ENCODE data around the gene MORC1.

The MORC1 gene

DNA sequence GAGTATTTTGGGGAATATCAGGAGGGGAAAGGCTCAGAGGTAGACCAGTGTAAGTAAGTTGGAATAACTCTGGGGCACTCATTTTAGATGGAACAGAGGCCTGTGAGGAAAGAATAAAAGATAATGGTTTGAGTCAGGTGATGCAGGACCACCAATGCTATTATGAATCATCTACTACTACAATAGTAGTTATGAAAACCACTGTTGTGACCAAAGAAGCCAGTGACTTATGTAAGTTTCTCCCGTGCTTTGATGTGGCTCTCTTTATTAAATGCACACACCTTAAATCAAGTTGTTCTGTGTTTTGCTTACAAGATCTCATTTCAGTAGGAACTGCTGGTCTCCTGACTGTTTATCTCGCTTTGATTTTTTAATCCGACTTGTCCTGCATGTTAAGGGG, 151.2 kb downstream of the MORC1 start:
- Histone ChIP-seq H3K4me3 (ENCODE audit: low read length) (no peak overlapping the region), H3K27me3 (ENCODE audit: control insufficient read depth, insufficient read depth, low read length) (no peaks in the 10 kb centered on the region), H3K36me3 (ENCODE audit: control insufficient read depth, low read depth, low read length) (no peaks in the 10 kb centered on the region), H3K9ac (ENCODE audit: low read length) (no peak overlapping the region), H3K27ac (ENCODE audit: low read length) (no peak overlapping the region), H3K4me1 (ENCODE audit: control insufficient read depth, low read depth, low read length) (no peaks in the 10 kb centered on the region), H3K9me3 (ENCODE audit: control insufficient read depth, low read depth, low read length) (no peaks in the 10 kb centered on the region)

DNA sequence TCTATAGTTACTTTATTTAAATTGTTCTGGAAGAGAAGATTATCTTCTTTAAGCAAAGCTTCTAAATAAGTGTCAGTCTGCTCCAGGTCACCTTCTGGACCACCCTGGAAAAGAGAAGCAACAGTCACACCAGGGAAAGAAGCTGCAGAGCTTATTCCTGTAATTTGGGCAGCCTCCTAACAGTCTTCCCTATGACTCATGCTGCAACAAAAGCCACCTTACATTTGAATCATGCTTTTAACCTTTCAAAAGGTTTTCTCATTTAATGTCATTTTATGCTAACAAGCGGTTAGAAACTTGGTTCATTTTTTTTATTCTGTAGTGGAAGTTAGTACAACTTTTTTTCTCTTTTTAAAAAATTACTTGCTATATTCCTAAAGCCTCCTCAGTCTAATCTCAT, 158.9 kb downstream of the MORC1 start:
- no peak overlapping the region for H3K27ac ChIP-seq (ENCODE audit: low read length)

DNA sequence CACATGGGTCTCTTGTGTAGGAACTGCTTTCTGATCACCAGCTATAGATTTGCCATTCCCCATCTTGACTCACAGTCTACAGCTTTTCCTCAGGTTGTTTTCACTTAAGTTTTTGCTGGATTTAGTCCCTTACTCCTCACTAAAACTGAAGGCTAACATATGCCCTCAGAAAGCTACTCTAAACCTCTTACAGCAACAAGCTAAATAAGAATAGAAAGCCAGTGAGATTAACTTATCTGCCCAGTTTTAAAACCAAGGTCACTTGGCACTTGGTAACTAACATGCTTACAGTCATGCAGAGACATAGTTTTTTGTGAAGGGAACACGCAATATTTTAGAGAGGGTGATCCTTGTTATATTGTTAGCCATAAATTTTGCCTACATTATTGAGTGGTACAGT, 164.2 kb downstream of the MORC1 start, which contains the start of gene GUCA1C:
GUCA1C (minus strand) TSS at position 180 of the 400 bp plus-strand sequence; CDS start at position 63, 117 bp downstream.
- Histone ChIP-seq H3K27ac (ENCODE audit: low read length) (no peak within 1 kb of the TSS), H3K9ac (ENCODE audit: low read length) (no peak within 1 kb of the TSS), H3K27me3 (ENCODE audit: control insufficient read depth, insufficient read depth, low read length) (no peaks in the 10 kb centered on the region), H3K36me3 (ENCODE audit: control insufficient read depth, low read depth, low read length) (no peaks in the 10 kb centered on the region), H3K9me3 (ENCODE audit: control insufficient read depth, low read depth, low read length) (no peaks in the 10 kb centered on the region), H3K4me1 (ENCODE audit: control insufficient read depth, low read depth, low read length) (no peaks in the 10 kb centered on the region), H3K4me3 (ENCODE audit: low read length) (no peak within 1 kb of the TSS)

More for the DNA sequence above, 158.9 kb downstream of the MORC1 start:
- H3K27me3 ChIP-seq (ENCODE audit: control insufficient read depth, insufficient read depth, low read length) = no peaks in the 10 kb centered on the region
- no peaks in the 10 kb centered on the region for H3K36me3 ChIP-seq (ENCODE audit: control insufficient read depth, low read depth, low read length)
- H3K9me3 ChIP-seq (ENCODE audit: control insufficient read depth, low read depth, low read length) = no peaks in the 10 kb centered on the region
- H3K9ac ChIP-seq (ENCODE audit: low read length) = no peak overlapping the region
- peaks cover 4% of the 10 kb centered on the region for H3K4me1 ChIP-seq (ENCODE audit: control insufficient read depth, low read depth, low read length)
- H3K4me3 ChIP-seq (ENCODE audit: low read length) = no peak overlapping the region

DNA sequence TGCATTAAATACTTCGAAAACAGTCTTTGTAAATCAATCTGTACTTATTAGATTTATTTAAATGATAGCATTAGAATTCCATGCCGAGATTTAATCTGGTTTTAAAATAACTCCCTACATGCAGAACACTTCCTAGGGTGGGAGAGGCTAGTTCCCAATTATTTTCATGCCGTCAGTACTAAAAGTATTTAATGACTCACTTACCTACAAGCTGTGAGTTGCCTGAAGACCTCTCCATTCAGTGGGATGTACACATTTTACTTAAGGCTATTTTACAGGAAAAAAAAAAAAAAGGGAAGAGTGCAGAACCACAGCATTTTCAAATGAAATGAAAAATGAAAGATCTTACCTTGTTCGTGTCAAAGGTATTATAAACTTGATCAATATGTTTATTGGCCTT, 164.7 kb downstream of the MORC1 start:
- Histone ChIP-seq H3K9ac (ENCODE audit: low read length) (no peak overlapping the region), H3K27ac (ENCODE audit: low read length) (no peak overlapping the region), H3K4me3 (ENCODE audit: low read length) (no peak overlapping the region), H3K27me3 (ENCODE audit: control insufficient read depth, insufficient read depth, low read length) (no peaks in the 10 kb centered on the region), H3K36me3 (ENCODE audit: control insufficient read depth, low read depth, low read length) (no peaks in the 10 kb centered on the region), H3K9me3 (ENCODE audit: control insufficient read depth, low read depth, low read length) (no peaks in the 10 kb centered on the region), H3K4me1 (ENCODE audit: control insufficient read depth, low read depth, low read length) (no peaks in the 10 kb centered on the region)

DNA sequence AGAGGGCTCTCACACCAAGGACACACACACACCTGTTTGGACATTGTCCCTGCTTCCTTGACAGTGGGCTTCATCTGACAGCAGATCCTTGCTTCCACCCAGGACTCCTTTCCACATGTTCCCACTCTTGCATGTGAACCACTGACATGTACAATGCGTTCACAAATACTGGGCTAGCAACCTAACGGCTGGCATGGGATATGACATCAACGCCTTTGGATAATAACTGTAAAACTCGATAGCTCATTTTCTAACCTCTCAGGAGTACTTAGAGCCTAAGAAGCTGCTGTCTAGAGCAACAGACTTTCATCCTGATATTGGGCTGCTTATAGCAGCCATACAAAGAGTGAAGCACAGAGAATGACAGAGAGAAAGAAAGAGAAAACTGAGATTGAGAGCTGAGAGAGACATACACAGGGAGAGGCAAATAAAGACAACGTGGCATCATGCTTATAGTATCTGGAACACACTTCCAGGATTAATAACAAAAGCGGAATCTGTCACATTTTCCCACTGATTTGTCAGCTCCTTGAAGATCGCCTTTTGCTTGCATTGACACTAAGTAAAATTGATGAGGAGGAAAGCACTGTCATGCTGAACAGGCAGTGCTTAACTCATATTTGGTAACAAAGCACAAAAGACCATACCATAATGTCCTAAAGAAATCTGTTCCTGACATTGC, 166.0 kb downstream of the MORC1 start:
- H3K4me3 ChIP-seq (ENCODE audit: low read length) = no peak overlapping the region
- H3K27me3 ChIP-seq (ENCODE audit: control insufficient read depth, insufficient read depth, low read length) = no peaks in the 10 kb centered on the region
- H3K4me1 ChIP-seq (ENCODE audit: control insufficient read depth, low read depth, low read length) = no peaks in the 10 kb centered on the region
- no peak overlapping the region for H3K9ac ChIP-seq (ENCODE audit: low read length)
- no peaks in the 10 kb centered on the region for H3K36me3 ChIP-seq (ENCODE audit: control insufficient read depth, low read depth, low read length)
- no peaks in the 10 kb centered on the region for H3K9me3 ChIP-seq (ENCODE audit: control insufficient read depth, low read depth, low read length)
- no peak overlapping the region for H3K27ac ChIP-seq (ENCODE audit: low read length)

DNA sequence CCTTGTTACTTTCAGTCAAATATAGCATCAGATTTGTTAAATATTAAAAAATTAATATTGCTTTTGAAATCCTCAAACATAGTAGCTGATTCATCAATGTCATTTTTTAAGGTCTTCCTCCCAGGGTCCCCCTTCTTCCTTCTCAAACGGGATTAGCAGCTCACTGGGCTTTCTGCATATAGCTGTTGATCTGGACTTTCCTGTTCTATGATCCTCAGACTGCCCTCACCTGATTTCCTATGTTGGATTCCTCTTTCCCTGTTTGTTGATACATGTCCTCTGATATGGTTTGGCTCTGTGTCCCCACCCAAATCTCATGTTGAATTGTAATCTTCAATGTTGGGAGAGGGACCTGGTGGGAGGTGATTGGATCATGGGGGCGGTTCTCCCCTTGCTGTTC, 170.1 kb downstream of the MORC1 start:
- Histone ChIP-seq H3K27me3 (ENCODE audit: control insufficient read depth, insufficient read depth, low read length) (no peaks in the 10 kb centered on the region), H3K36me3 (ENCODE audit: control insufficient read depth, low read depth, low read length) (no peaks in the 10 kb centered on the region), H3K9ac (ENCODE audit: low read length) (no peak overlapping the region), H3K4me3 (ENCODE audit: low read length) (no peak overlapping the region), H3K4me1 (ENCODE audit: control insufficient read depth, low read depth, low read length) (no peaks in the 10 kb centered on the region), H3K27ac (ENCODE audit: low read length) (no peak overlapping the region), H3K9me3 (ENCODE audit: control insufficient read depth, low read depth, low read length) (no peaks in the 10 kb centered on the region)

DNA sequence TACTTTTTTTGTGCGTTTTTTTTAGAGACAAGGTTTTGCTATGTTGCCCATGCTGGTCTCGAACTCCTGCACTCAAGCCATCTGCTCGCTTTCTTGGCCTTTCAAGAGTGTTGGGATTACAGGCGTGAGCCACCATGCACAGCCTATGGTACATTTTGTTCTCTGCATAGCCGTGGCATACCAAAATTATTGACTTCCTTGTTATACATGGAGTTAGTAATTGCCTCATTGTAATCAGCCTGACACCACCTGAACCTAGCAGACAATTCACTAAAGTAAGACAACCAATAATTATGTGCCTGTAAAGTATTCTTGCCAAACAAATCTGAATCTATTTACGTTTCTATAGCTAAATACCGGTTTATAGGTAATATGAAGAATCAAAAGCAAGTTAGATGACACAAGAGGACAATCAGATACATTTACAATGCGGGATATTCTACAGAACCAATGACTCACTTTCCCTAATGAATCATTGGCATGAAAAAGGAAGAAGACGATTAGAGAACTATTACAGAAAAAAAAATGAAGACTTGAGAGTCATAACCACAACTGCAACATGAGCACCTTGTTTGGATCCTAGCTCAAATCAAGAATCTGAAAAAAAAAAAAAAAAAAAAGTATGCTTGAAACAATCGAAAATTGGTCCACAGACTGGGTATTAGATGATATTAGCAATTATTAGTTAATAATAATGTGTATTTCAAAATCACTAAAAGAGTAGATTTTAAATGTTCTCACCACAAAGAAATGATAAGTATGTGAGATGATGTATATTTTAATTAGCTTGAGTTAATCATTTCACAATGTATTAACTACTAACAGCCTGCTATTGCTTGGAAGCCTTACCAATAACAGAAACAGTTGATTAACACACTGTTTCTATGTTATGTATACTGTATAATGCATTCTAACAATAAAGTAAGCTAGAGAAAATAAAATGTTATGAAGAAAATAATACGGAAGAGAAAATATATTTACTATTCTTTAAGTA, 171.3 kb downstream of the MORC1 start:
- no peak overlapping the region for H3K27ac ChIP-seq (ENCODE audit: low read length)
- H3K9ac ChIP-seq (ENCODE audit: low read length) = no peak overlapping the region
- H3K36me3 ChIP-seq (ENCODE audit: control insufficient read depth, low read depth, low read length) = no peaks in the 10 kb centered on the region
- no peaks in the 10 kb centered on the region for H3K9me3 ChIP-seq (ENCODE audit: control insufficient read depth, low read depth, low read length)
- H3K4me1 ChIP-seq (ENCODE audit: control insufficient read depth, low read depth, low read length) = no peaks in the 10 kb centered on the region
- H3K4me3 ChIP-seq (ENCODE audit: low read length) = no peak overlapping the region
- no peaks in the 10 kb centered on the region for H3K27me3 ChIP-seq (ENCODE audit: control insufficient read depth, insufficient read depth, low read length)

DNA sequence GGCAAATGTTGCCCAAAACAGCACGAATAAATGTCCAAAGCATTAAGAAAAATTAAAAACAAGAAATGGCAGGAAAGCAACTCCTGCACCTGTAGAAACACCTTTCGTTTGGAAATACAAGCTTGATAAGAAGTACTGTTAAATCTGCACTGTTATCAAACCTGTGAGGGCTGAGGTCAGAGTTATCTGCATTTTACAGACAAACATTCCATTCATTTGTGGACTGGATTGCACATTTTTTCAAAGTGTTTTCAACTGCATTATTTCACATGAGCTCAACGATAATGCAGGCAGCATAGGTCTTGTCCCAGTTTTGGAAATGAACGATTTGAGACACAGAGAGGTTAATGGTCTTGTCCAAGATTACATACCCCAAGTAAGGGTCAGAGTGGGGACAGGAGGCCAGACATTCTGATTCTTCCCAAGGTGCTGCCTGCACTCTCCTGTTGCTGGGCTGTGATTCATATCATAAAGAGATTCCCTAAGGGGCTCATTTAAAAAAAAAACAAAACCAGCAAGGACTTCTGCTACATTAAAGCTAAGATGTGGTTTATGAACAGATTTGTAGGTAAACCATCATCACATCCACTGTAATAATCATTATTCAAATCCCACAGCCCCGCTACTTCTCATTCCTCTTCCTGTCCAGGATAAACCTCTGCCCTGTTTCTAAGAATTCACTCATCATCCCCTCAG, 177.2 kb downstream of the MORC1 start:
- Histone ChIP-seq H3K4me3 (ENCODE audit: low read length) (no peak overlapping the region), H3K4me1 (ENCODE audit: control insufficient read depth, low read depth, low read length) (no peaks in the 10 kb centered on the region), H3K9ac (ENCODE audit: low read length) (no peak overlapping the region), H3K36me3 (ENCODE audit: control insufficient read depth, low read depth, low read length) (no peaks in the 10 kb centered on the region), H3K27me3 (ENCODE audit: control insufficient read depth, insufficient read depth, low read length) (no peaks in the 10 kb centered on the region), H3K9me3 (ENCODE audit: control insufficient read depth, low read depth, low read length) (no peaks in the 10 kb centered on the region), H3K27ac (ENCODE audit: low read length) (no peak overlapping the region)

DNA sequence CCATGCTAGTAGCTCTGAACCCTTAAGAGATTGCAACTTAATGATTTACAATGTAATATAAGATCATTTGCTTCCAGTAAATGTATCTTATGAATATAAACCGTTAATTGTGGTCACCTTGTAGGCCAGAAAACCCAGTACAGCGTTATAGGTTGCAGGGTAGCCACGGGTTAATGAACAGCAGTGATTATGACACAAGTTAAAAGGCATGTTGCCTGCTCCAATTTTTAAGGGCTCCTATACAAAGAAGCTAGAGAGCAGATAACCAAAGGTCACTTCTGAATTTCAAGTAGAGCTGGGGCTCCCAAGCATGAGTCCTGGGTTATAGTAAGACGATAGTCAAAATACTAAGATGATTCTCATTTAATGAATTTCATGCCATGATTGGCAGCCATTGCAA, 177.8 kb downstream of the MORC1 start:
- H3K9me3 ChIP-seq (ENCODE audit: control insufficient read depth, low read depth, low read length) = no peaks in the 10 kb centered on the region
- H3K4me3 ChIP-seq (ENCODE audit: low read length) = no peak overlapping the region
- H3K9ac ChIP-seq (ENCODE audit: low read length) = no peak overlapping the region

DNA sequence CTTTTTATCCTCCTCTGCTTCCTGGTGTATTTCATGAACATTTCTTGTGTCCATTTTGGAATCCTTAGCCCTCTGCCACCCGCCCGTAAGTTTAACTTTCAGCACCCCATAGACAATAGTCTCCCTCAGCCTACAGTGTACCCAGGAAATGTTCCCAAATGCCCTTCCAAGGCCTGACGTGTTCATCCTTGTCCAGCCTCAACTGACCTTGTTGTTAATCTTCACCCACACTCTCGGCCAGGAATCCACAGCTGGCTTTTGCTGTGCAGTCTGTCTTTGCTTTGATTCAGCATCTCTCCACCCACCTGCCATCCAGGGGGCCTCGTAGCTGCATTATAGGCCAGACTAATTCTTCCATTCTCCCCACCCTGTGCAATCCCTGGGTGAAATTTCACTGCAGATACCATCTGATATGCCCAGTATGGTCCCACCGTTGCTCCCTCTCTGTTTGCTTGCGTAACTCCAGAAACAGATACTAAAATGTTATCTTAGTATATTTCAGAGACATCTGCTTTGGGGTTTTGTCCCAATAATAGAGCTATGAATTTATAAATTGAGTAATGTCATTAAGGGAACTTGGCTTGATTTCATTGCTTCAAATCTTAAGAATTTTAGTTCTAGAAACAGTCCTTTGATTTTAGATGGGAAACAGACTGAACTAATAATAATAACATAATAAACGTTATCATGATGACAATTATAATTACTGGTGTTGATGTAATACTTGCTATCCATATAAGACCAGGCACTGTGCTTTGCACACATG, 180.8 kb downstream of the MORC1 start:
- Histone ChIP-seq H3K27me3 (ENCODE audit: control insufficient read depth, insufficient read depth, low read length) (no peaks in the 10 kb centered on the region), H3K4me1 (ENCODE audit: control insufficient read depth, low read depth, low read length) (no peaks in the 10 kb centered on the region), H3K36me3 (ENCODE audit: control insufficient read depth, low read depth, low read length) (no peaks in the 10 kb centered on the region), H3K4me3 (ENCODE audit: low read length) (no peak overlapping the region), H3K9ac (ENCODE audit: low read length) (no peak overlapping the region), H3K9me3 (ENCODE audit: control insufficient read depth, low read depth, low read length) (no peaks in the 10 kb centered on the region), H3K27ac (ENCODE audit: low read length) (no peak overlapping the region)

More for the DNA sequence above, 177.8 kb downstream of the MORC1 start:
- H3K27me3 ChIP-seq (ENCODE audit: control insufficient read depth, insufficient read depth, low read length) = no peaks in the 10 kb centered on the region
- H3K36me3 ChIP-seq (ENCODE audit: control insufficient read depth, low read depth, low read length) = no peaks in the 10 kb centered on the region
- no peaks in the 10 kb centered on the region for H3K4me1 ChIP-seq (ENCODE audit: control insufficient read depth, low read depth, low read length)
- no peak overlapping the region for H3K27ac ChIP-seq (ENCODE audit: low read length)

DNA sequence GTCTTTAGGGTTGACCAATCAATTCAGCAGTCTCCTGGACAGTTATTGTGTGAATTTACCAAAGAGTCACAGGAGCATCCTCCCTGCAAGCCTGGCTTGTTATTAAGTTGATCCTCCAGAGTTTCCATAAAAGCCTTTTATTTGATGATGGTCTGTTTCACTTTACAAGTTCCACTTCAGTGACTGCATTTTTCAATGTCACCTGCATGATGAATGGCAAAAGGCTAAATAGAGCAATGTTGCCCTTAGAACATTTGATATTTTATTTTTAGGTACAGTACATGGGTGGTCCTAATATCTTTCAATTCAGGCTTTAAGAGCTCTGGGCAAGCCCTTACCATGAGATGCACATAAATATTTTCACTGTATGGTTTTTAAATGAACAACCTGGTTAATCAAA, 186.9 kb downstream of the MORC1 start:
- Histone ChIP-seq H3K9ac (ENCODE audit: low read length) (no peak overlapping the region), H3K4me1 (ENCODE audit: control insufficient read depth, low read depth, low read length) (no peaks in the 10 kb centered on the region), H3K9me3 (ENCODE audit: control insufficient read depth, low read depth, low read length) (no peaks in the 10 kb centered on the region), H3K27me3 (ENCODE audit: control insufficient read depth, insufficient read depth, low read length) (no peaks in the 10 kb centered on the region), H3K27ac (ENCODE audit: low read length) (no peak overlapping the region), H3K4me3 (ENCODE audit: low read length) (no peak overlapping the region), H3K36me3 (ENCODE audit: control insufficient read depth, low read depth, low read length) (no peaks in the 10 kb centered on the region)
